Activated T-helper 9 cell treated with anti-CD3 and anti-CD28 coated beads, Interleukin-2, amount 50 U/mL, for 16 hours (primary cell): Measurements from ENCODE around the gene TCF12.

Experiments used
- DNase-seq: peaks from one replicate; pipeline ENCODE4 v3.0.0-alpha.2; 2020; ENCODE audit warnings: low read depth

The TCF12 gene

GRCh38 chr15:57169643-57170042, 251.2 kb downstream of the TCF12 start:
- DNase-seq, result no peak

GRCh38 chr15:57171426-57171825, 253.0 kb downstream of the TCF12 start:
- DNase-seq, result no peak

GRCh38 chr15:57172925-57173324, 254.5 kb downstream of the TCF12 start:
- no peak for DNase-seq

GRCh38 chr15:57183041-57183440, 264.6 kb downstream of the TCF12 start:
- no peak for DNase-seq

GRCh38 chr15:57183614-57184344, 265.3 kb downstream of the TCF12 start:
- no peak for DNase-seq

- no peak for DNase-seq
These were observed 266.1 kb downstream of the TCF12 start for GRCh38 chr15:57184502-57184901.

GRCh38 chr15:57185507-57186074, 267.1 kb downstream of the TCF12 start:
- no peak for DNase-seq

GRCh38 chr15:57189466-57189865, 271.0 kb downstream of the TCF12 start:
- DNase-seq, result no peak

GRCh38 chr15:57190208-57190607, 271.8 kb downstream of the TCF12 start:
- no peak for DNase-seq

GRCh38 chr15:57193161-57193560, 274.7 kb downstream of the TCF12 start:
- DNase-seq, result no peak

GRCh38 chr15:57195326-57195725, 276.9 kb downstream of the TCF12 start:
- no peak for DNase-seq

GRCh38 chr15:57196865-57197264, 278.4 kb downstream of the TCF12 start:
- DNase-seq, result no peak

GRCh38 chr15:57198131-57198530, 279.7 kb downstream of the TCF12 start:
- no peak for DNase-seq

- no peak for DNase-seq
These were observed 280.3 kb downstream of the TCF12 start for GRCh38 chr15:57198654-57199291.

GRCh38 chr15:57201578-57201977, 283.1 kb downstream of the TCF12 start:
- no peak for DNase-seq

- no peak for DNase-seq
These were observed 285.5 kb downstream of the TCF12 start for GRCh38 chr15:57203906-57204305.

- DNase-seq, result no peak
These were observed 286.8 kb downstream of the TCF12 start for GRCh38 chr15:57205027-57205855.

GRCh38 chr15:57205996-57206395, 287.6 kb downstream of the TCF12 start:
- DNase-seq, result no peak

- DNase-seq, result no peak
These were observed 295.4 kb downstream of the TCF12 start for GRCh38 chr15:57213862-57214261.

GRCh38 chr15:57215326-57215725, 296.9 kb downstream of the TCF12 start:
- DNase-seq, result no peak

- DNase-seq, result no peak
These were observed 297.4 kb downstream of the TCF12 start for GRCh38 chr15:57215881-57216280.

- DNase-seq, result no peak
These were observed 297.8 kb downstream of the TCF12 start for GRCh38 chr15:57216288-57216687.
